Measurements from ENCODE around the gene IMMP2L.

The IMMP2L gene

DNA sequence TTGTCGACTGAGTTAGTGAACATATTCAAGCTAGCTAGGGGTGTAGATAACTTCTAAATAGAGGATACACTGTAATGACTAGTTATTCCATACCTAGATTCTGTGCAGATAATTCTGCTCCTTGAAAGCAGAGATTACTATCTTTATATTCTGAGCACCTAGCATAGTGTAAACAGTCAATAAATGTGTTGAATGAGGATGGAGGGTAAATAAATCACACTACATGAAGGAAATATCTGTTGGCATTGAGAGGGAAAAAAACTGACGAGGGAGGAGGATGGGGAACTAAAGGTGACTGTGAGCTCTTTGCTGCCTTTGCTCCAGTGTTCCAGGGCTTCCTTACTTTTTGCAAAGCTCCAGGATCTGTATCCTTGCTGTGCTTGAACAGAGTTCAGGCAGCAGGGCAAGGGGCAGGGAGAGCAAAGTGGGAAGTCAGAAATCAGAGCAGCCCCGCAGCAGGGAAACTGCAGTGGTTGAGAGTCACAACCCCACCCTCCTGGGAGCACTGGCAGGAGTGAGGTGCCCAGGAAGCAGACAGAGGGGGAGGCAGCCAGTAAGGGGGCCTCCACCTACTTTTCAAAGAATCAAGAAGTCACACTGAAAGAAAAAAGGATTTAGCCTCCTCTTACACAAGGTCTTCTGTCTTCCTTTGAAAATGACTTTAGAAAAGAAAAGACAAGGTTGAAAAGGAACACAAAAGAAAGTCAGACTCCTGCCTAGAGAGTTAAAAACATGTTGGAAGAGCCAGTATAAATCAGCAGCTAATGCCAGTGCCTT lies 543.1 kb downstream of the IMMP2L start:
- DNase-seq, result no peak

DNA sequence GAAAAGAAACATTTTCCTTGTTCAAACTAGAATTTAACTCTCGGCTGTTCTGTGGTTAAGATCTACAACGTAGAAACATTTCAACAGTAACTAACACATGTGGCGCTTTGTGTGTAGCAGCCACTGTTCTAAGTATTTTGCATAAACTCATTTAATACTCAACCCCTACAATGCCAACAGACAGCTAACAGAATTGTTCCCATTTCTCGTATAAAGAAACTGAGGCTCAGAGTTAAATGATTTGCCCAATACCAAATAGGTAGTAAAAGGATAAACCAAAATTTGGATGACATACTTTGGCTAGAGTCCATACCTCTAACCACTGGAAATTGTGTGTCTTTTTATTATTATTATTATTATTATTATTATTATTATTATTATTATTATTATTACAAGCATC lies 543.8 kb downstream of the IMMP2L start:
- DNase-seq, result no peak

DNA sequence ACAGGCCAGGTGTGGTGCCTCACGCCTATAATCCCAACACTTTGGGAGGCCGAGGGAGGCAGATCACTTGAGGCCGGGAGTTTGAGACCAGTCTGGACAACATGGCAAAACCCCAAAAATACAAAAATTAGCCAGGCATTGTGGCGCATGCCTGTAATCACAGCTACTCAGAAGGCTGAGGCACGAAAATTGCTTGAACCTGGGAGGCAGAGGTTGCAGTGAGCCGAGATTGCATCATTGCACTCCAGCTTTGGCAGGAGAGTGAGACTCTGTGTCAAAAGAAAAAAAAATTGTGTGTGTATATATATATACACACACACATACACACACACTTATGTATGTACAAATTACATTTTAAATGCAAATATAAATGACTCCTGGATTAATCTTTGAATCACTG lies 548.2 kb downstream of the IMMP2L start:
- DNase-seq, result no peak

DNA sequence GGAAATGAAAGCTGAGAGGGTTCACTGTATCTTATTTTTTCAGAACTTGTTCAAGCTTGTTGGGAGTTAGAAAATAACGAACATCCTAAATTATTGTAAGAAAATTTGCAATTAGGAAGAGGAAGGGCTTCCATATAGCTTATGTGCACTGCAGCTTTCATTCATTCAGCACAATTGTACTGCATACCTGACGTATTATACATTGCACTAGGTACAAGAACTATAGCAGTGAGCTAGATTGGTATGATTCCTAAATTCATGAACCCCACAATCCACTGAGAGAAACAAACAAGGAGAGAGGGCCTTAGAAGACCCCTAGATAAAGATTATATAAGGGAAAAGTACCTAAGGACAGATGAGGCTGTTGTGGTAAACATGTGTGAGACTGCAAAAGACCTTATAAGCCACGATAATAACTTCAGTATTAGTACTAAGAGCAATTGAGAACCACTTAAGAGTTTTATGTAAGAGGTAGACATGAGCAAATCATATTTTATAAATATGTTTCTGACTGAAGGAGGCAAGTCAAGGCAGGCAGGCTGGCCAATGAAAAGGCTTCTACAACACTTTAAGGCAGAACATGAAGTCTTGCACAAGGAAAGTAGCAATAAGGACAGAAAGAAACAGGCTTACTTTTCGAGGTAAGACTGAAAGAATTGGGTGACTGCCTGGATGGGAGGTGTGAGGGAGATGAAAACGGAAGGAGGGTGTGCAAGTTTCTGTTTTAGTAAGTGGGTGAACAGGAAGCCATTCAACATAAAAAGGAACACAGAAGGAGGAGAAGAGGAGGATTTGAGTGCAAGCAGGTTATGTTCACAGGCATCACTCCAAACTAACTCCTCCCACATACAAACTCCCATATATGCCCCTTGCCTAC lies 549.3 kb downstream of the IMMP2L start:
- DNase-seq, result no peak

DNA sequence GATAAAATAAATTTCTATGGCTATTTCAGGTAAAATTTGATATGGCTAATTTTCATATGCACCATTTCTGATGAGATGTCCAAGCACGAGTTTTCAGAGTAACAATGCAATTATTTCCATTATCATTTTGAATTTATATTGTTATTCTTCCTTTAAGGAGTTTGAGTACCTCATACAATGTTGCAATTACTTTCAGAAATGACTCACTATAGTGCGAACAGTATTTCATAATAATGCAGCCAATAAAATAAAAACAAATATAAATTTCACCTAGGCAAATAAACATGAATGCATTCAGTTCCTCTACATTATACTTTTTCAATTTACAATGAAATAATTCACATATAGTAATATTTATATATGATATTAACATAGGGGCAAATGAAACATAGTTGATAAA lies 550.1 kb downstream of the IMMP2L start:
- no peak for DNase-seq

DNA sequence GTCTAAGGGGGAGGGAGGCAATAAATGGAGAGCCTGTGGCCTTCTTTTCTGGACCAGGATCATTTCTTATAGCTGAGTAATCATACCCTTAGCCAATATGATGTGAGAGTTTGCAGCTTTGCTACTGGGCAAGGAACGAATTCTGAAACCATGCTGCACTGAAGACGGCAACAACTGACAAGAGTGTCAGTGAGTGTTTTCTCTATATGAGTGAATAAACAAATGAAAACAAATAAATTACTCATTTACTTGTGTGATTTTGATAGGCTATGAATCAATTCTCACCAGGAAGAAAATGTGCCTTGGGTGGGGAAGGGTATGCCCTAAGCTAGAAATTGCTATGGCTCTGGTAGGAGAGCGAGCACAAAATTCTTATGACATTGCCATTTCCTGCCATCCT lies 550.8 kb downstream of the IMMP2L start:
- DNase-seq, result peak; percentile 22

DNA sequence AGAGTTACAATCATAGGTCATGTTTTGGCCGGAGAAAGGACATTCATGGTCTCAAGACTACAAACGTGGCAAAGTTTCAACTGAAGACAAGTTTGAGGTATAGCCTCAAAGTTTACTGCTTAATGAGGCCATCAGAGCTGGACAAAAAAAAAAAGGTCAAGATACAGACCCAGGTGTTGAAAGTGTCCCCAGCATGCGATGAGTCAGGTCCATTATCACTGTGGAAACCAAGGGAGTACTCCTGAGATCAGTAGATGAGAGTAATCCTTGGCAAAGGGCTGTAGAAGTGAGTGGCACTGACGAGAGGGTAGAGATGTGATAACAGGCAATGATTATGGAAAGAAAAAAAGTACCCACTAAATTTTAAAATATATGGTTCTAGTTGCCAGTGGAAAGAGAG lies 551.5 kb downstream of the IMMP2L start:
- no peak for DNase-seq

DNA sequence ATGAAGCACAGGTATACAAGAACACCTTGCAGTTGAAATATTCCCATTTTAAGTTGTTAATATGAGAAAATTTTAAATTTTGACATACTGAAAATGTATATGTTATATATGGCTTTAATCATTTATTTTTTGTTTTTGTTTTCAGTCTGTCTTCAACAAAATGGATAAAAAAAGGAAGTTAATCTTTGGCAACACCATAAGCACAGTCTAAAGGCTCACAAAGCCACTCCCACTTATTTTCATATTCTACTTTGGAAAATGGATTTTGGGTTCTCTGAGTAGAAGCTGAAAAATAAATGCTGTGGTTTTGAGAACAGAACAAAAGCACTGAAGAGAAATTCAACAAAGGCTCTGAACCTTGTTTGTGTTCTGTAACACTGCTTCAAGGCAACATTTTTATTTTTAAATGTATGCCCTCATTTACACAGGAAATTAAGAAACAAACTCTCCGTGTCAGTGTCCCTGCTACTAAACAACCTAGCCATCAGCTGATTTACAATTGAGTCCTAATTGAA lies 552.7 kb downstream of the IMMP2L start:
- no peak for DNase-seq

DNA sequence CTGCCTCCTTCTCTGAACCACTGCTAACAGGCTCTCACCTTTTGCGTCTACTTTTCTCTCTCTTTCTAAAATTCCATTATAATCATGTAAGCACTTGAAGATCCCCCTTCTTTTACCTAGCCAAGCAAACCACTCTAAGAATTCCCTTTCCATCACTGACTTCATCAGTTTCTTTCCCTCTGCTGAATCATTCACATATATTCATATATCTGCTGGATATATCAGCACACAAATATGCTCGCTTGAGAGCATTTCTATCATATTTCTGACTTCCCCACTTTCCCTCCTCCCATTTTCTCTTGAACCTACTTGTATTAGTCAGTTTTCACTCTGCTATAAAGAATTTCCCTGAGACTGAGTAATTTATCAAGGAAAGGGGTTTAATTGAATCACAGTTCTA lies 555.6 kb downstream of the IMMP2L start:
- peak; percentile 87 for DNase-seq

DNA sequence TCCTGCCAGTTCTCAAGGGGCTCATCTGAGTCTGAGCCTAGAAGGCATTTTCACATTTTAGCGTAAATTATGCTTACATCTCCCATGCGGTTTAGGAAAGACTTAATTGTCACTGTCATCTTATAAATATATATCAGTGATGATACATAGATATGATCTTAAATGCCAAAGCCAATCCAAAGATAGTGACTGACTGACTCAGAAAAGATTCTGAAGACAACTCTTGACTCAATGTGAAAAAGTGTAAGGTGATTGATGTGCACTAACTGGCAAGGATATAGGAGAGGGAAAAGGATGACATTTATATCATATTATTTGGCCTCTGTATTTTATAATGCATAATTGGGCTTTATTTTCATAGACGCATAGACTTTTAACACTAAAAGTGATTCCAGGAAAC lies 556.3 kb downstream of the IMMP2L start:
- DNase-seq, result peak; percentile 53

DNA sequence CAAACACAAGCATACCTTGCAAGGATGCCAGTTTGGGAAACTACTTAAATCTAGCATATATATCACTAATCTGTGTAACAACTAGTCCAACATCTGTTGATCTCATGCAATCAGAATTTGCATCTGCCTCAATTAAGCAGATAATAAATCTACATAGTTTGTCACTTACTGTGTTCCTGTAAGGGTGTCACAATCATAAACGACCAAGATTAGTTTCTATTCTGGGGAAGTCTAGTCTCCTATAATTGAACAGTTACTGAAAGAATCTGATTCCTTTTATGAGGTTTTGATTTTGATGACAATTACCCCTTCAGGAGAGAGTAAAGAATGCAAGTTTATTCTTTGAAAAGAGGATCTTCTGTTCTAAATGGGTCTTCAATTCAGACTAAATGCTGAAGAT lies 556.8 kb downstream of the IMMP2L start:
- peak; percentile 59 for DNase-seq

DNA sequence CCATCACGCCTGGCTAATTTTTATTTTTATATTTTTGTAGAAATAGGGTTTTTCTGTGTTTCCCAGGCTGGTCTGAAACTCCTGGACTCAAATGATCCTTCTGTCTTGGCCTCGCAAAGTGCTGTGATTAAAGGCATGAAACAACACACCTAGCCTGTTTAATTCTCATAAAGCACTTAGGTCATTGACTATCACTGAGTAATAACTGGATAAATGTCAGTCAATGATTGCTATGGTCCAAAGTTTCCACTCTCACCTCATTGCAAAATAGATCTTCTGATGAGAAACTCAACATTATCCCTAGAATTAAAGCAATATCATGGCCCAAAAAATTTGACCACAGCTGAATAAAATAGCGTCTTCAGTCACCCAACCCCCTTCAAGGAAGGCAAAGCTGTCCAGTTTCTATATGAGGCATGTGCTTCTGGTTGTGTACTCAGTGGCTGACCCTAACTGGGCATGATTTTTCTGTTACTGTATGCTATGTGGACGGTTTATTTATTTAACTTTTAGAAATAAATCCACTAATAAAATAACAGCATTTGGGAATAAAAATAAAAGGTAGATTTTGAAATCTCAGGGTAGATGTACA lies 557.9 kb downstream of the IMMP2L start:
- no peak for DNase-seq

DNA sequence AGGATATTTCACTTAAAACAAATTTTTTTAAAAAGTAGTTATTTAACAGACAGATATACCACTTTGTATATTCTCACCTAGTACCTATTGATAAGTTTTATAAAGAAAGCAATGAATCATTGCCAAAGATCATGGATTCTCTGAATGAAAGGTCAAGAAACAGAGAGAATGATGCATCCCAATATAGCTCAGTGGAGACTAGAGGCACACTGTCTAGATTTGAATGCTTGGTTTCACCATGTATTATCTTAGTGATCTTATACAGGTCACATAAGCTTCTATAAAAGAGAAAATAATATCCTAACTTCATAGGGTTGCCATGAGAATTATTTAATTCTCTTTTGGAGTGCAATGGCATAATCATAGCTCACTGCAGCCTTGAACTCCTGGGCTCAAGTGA lies 558.4 kb downstream of the IMMP2L start:
- no peak for DNase-seq

DNA sequence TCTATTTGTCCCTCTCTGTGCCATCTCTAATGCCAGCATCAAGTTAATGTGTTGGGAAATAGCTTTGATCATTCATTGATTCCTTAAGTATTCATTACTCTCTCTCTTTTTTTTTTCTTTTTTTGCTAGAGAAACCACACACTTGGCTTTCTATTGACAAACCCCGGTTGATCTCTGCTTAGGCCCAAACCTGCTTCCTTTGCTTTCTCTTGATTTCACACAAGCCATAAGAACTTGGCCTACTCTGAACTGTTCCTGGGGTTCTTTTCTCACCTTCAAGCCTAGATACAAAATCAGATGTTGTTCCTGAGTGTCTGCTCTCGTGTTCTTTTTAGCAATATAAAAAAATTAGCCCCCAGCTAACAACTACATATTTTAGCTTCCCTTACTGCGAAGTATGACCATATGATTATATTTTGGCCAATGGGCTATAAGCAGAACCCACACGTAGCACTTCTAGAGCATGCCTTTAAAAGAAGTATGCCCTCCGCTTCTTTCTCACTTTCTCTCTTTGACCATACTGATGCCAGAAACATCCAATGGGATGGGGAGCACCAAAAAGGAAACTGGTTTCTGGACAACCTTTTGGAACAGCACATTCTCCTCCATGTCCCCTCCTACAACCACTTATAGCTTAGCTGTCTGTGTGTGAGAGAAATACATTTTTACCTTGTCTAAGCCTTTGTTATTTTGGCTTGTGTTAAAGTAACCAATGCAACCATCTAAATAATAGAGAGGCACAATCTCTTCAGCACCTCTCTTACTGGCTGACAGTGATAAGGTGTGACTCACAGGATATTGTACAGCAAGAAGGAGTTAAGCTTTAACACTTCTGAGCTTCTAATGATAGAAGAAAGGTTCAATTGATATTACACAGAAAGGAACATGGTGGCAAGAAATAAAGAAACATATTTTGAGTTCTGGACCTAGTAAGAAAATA lies 568.0 kb downstream of the IMMP2L start:
- DNase-seq, result no peak

DNA sequence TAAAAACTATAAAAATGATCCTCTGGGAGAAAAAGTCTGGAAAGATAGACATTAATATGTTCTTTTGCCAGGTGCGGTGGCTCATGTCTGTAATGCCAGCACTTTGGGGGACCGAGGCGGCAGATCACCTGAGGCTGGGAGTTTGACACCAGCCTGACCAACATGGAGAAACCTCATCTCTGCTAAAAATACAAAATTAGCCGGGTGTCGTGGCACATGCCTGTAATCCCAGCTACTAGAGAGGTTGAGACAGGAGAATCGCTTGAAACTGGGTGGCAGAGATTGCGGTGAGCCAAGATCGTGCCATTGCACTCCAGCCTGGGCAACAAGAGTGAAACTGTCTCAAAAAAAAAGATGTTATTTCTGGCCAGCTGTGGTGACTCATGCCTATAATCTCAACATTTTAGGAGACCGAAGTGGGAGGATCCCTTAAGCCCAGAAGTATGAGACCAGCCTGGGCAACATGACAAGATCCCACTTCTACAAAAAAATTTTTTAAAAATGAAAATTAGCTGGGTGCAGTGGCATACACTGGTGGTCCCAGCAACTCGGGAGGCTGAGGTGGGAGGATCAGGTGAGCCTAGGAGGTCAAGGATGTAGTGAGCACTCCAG lies 573.3 kb downstream of the IMMP2L start:
- DNase-seq, result peak; percentile 9

DNA sequence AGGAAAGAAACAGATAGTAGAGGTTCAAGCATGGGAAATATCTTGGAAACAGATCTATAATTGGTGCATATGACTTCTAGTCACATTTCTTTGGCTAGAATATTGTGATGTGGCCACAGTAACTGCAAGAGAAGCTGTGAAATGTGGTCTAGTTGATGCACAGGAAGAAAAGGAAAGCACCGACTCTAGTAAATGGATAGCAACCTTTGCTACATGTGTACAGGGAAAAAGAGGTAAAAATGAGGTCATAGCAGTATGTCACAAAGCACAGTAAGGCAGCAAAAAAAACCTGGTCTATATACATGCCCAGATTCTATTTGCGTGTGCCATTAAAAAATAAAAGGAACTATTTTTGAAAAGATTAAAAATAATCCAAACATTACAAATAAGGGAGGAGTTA lies 573.9 kb downstream of the IMMP2L start:
- DNase-seq, result no peak

DNA sequence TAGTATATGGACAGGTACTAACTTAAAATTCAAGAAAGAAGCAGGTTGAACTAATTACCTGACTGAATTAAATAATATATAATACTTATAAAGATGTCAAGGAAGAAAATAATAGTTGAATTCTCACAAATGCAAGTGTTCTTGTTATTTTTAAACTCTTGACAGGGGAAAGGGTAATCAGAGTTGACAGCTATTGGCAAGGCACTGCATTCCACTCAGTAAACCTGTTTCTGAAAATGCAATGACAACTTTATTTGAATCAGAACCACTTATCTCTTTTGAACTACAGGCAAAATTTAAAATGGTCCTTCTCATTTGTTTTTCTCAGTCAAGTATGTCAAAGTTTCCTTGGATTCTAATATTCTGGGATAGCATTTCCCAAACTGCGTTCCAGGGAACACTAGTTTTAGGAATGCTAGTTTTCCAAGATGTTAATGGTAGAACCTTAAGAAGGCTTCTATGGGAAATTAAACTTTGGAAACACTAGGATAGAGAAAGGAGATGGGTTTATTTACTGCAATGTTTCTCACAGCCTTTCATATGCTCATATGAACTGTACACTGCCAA lies 575.1 kb downstream of the IMMP2L start:
- no peak for DNase-seq

DNA sequence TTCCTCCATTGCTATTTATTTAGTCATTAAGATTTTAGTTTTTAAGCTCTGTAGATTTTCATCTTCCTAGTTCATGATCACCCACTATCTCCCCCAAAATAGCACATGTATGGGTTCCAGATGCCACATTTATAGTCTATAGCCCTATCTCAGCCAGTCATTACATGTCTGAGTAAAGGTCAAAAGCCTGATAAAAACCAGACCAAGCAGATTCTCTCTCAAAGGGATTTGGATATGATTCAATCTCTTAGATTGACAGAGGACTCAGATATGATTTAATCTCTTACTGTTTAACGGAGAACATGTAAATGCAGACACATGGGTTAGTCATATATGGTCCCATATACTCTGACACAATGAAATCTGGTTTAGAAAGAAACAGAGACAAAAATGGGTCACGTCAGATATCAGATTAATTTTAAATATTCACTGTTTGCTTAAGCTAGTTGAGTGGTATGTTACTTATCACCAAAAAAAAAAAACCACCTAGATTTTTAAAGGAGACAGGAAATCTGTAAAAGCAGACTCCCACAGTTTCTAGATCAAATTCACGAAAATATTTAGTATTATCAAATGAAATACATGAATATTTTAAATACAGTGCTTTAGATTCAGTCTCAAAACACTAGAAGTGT lies 578.4 kb downstream of the IMMP2L start:
- no peak for DNase-seq

DNA sequence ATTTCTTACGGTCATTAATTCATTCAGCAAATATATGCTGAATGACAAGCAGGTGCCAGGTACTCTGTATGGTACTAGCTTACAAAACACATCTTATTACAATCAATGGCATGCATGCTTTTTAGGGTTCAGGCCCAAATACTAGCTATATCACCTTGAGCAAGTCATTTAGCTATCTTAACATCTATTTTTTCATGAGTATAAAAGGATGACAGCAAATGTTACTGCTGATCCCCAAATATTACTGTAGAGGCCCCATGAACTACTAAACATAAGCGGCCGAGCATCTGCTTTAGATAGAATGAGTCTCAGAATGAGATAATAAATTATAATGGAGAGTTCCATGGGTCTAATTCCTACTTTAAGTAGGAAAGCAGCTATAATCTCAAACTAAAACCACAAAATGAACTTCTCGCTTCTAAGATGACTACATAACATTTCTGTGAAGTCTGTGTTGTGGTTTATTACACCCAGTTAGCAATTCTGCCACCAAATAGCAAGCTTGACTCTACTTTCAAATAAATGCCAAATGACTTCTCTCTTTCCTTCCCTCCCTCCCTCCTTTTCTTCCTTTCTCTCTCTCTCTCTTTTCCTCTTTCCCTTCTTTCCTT lies 585.1 kb downstream of the IMMP2L start:
- peak; percentile 50 for DNase-seq

DNA sequence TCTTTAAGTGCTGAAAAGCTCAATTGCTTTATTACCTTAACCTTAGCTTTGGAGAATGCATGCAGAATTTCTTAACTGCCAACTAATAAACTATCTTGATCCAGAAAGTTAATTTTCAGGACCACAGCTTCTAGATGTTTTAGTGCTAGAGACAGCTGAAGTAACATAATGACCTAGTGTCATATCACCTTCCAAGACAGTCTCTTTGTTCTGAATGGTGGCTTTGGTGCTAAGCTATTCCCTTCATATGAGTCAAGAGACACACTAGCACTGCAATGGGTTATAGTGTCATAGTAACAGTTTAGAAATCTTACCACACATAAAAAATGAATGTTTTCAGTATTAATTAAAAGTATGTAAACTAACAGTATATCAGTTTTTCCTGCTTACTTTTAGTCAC lies 586.8 kb downstream of the IMMP2L start:
- no peak for DNase-seq

DNA sequence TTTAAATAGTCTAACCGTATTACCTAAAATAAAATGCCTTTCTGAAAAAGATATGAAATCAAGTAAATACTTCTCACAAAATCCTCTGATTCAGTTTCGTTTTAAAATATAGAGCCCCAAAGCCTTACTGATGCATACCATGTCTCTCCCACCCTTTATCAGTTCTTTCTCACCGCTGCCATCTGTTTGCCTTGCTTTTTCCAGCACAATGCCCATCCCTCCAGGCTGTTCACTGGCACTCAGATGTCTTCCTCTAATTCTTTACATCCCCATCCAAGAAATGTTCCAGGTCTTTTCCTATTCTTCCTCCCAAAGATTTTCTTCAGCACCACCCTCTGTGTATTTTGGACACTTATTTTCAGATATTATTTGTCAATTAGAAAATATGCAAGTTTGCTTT lies 587.9 kb downstream of the IMMP2L start:
- no peak for DNase-seq
